Neural cell (in vitro differentiated cells): ENCODE data around the gene ICE2. TPM values are rescaled to one million over a fixed set of nuclear protein-coding genes. Genes with fewer than 3 reads are reported as not detected.
A peak's percentile ranks its signal among the peaks of the same experiment; 100 is the strongest.

Source experiments
- H2AFZ ChIP-seq: fragments of 200-600, 300-800 bp; sonication (generic), shearing (Covaris generic); 2 replicates; pipeline ENCODE4 v1.6.0; 2014; ENCODE audit warnings: low read depth, mild to moderate bottlenecking, antibody characterized with exemption, low read length, moderate library complexity
- H3F3A ChIP-seq: fragments of 200-600 bp; shearing (Covaris generic); 2 replicates; pipeline ENCODE4 v1.6.1; 2016; ENCODE audit warnings: mild to moderate bottlenecking, moderate library complexity, mixed read lengths, antibody characterized with exemption, low read length; ENCODE audit not compliant: insufficient read depth, poor library complexity, severe bottlenecking
- H3K27ac ChIP-seq: fragments of 200-600, 300-800 bp; sonication (generic), shearing (Covaris generic); 2 replicates; pipeline ENCODE4 v1.5.1; 2014; ENCODE audit warnings: mild to moderate bottlenecking, low read length, moderate library complexity
- H3K27me3 ChIP-seq: fragments of 300-800, 200-600 bp; sonication (generic), shearing (Covaris generic); 2 replicates; pipeline ENCODE4 v1.6.0; 2014; ENCODE audit warnings: mild to moderate bottlenecking, low read depth, low read length, moderate library complexity; ENCODE audit not compliant: insufficient read depth
- H3K36me3 ChIP-seq: fragments of 300-800, 200-600 bp; sonication (generic), shearing (Covaris generic); 2 replicates; pipeline ENCODE4 v1.5.1; 2014; ENCODE audit warnings: mild to moderate bottlenecking, antibody characterized with exemption, low read length, moderate library complexity; ENCODE audit not compliant: insufficient read depth
- H3K4me2 ChIP-seq: fragments of 300-800, 200-600 bp; sonication (generic), shearing (Covaris generic); 2 replicates; pipeline ENCODE4 v1.6.0; 2014; ENCODE audit warnings: mild to moderate bottlenecking, low read length
- H3K4me3 ChIP-seq: fragments of 300-800, 200-600 bp; sonication (generic), shearing (Covaris generic); 2 replicates; pipeline ENCODE4 v1.5.1; 2014; ENCODE audit warnings: mild to moderate bottlenecking, low read length, moderate library complexity
- H3K79me2 ChIP-seq: fragments of 200-600 bp; shearing (Covaris generic); replicated peaks from 2 replicates; pipeline ENCODE4 v1.6.0; 2014; ENCODE audit warnings: mild to moderate bottlenecking, low read length, moderate library complexity; ENCODE audit not compliant: insufficient read depth
- H3K9ac ChIP-seq: fragments of 300-800, 200-600 bp; sonication (generic), shearing (Covaris generic); 2 replicates; pipeline ENCODE4 v1.6.1; 2016; ENCODE audit warnings: mild to moderate bottlenecking, low read length, mixed read lengths
- H3K9me2 ChIP-seq: fragments of 200-600 bp; shearing (Covaris generic); 2 replicates; pipeline ENCODE4 v1.6.1; 2016; ENCODE audit warnings: mild to moderate bottlenecking, low read length, mixed read lengths; ENCODE audit not compliant: insufficient read depth
- H3K9me3 ChIP-seq: fragments of 200-600, 300-800 bp; sonication (generic), shearing (Covaris generic); 2 replicates; pipeline ENCODE4 v1.6.1; 2016; ENCODE audit warnings: mild to moderate bottlenecking, mixed run types, low read length, moderate library complexity, mixed read lengths
- H4K20me1 ChIP-seq: fragments of 200-600 bp; shearing (Covaris generic); 2 replicates; pipeline ENCODE4 v1.6.1; 2016; ENCODE audit warnings: mild to moderate bottlenecking, mixed run types; ENCODE audit not compliant: insufficient read depth
- EP300 ChIP-seq: fragments of 450-650 bp; conservative IDR thresholded peaks from 2 replicates; pipeline ENCODE4 v1.6.1; 2014; ENCODE audit warnings: antibody characterized with exemption, mild to moderate bottlenecking, moderate library complexity; ENCODE audit not compliant: poor library complexity, severe bottlenecking
- MXI1 ChIP-seq: fragments of 450-650 bp; conservative IDR thresholded peaks from 2 replicates; pipeline ENCODE4 v1.6.1; 2014; ENCODE audit warnings: antibody characterized with exemption, mild to moderate bottlenecking; ENCODE audit not compliant: poor library complexity, severe bottlenecking
- POLR2AphosphoS5 ChIP-seq: IDR thresholded peaks from 2 replicates; pipeline ENCODE4 v1.6.1; 2012
- RAD21 ChIP-seq: fragments of 450-650 bp; conservative IDR thresholded peaks from 2 replicates; pipeline ENCODE4 v1.6.1; 2014; ENCODE audit warnings: antibody characterized with exemption, mild to moderate bottlenecking, moderate library complexity
- REST ChIP-seq: IDR thresholded peaks from 2 replicates; pipeline ENCODE4 v1.6.1; 2012; ENCODE audit warnings: borderline replicate concordance
- polyA plus RNA-seq: library from polyadenylated mRNA; depleted of rRNA; stranded (reverse); fragments of >200 nt; gene quantifications from 2 replicates; pipeline ENCODE4 v1.2.3, GENCODE V29; 2014
- TF ChIP-seq, protein P1 (sequence below): fragments of 450-650 bp; IDR thresholded peaks from 2 replicates; pipeline ENCODE4 v1.5.1; 2014; ENCODE audit warnings: antibody characterized with exemption, mild to moderate bottlenecking, moderate library complexity; ENCODE audit not compliant: poor library complexity, severe bottlenecking

ICE2 gene
- polyA plus RNA-seq, 1 donor from 2014 or later: 34.0 TPM

GRCh38 chr15:60473135-60473534, 5.8 kb downstream of the ICE2 start:
- Histone ChIP-seq H3K27me3 (no peaks in the 10 kb centered on the region), H2AFZ (no peak overlapping the region), H3F3A (no peaks in the 10 kb centered on the region), H3K27ac (no peak overlapping the region), H3K36me3 (peaks cover 4% of the 10 kb centered on the region), H3K9me3 (no peaks in the 10 kb centered on the region), H3K4me2 (no peak overlapping the region), H3K4me3 (no peak overlapping the region), H3K9me2 (no peaks in the 10 kb centered on the region), H3K9ac (no peak overlapping the region), H3K79me2 (peaks cover 20% of the 10 kb centered on the region), H4K20me1 (no peaks in the 10 kb centered on the region)
- TF ChIP-seq RAD21: no peak
- TF ChIP-seq REST: no peak
- TF ChIP-seq MXI1: no peak
- TF ChIP-seq, protein P1, sequence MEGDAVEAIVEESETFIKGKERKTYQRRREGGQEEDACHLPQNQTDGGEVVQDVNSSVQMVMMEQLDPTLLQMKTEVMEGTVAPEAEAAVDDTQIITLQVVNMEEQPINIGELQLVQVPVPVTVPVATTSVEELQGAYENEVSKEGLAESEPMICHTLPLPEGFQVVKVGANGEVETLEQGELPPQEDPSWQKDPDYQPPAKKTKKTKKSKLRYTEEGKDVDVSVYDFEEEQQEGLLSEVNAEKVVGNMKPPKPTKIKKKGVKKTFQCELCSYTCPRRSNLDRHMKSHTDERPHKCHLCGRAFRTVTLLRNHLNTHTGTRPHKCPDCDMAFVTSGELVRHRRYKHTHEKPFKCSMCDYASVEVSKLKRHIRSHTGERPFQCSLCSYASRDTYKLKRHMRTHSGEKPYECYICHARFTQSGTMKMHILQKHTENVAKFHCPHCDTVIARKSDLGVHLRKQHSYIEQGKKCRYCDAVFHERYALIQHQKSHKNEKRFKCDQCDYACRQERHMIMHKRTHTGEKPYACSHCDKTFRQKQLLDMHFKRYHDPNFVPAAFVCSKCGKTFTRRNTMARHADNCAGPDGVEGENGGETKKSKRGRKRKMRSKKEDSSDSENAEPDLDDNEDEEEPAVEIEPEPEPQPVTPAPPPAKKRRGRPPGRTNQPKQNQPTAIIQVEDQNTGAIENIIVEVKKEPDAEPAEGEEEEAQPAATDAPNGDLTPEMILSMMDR: no peak
- TF ChIP-seq POLR2AphosphoS5: no peak

DNA sequence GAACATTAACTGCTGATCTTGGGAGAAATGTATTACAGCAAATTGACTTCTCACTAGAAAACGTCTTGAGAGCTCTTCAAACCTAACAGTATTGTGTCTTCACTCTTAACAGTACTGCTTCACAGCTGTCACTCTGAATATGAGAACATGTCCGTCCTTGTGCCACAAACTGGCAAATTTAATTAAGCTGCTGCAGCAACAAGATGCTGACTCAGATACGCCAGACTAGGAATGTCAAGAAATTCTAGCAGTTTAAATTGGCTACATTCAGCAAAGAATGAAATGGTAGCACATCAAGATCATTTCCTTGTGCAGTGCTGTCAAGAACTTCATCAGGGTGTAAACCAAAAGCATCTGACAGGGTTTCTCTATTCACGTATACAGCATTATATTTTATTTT, 7.6 kb downstream of the ICE2 start:
- Histone ChIP-seq H2AFZ (no peak overlapping the region), H3K36me3 (peaks cover 4% of the 10 kb centered on the region), H3K27ac (no peak overlapping the region), H3K4me3 (no peak overlapping the region), H3F3A (no peaks in the 10 kb centered on the region), H3K9me2 (no peaks in the 10 kb centered on the region), H3K9me3 (no peaks in the 10 kb centered on the region), H3K4me2 (no peak overlapping the region), H3K79me2 (peaks cover 3% of the 10 kb centered on the region), H3K27me3 (no peaks in the 10 kb centered on the region), H4K20me1 (no peaks in the 10 kb centered on the region), H3K9ac (no peak overlapping the region)
- TF ChIP-seq EP300: peak; percentile 44
- TF ChIP-seq POLR2AphosphoS5: peak; percentile 61
- TF ChIP-seq REST: no peak
